LoVo (cell line): ENCODE results near the gene MDFI.
A peak's percentile ranks its signal among the peaks of the same experiment; 100 is the strongest.
"Not testable (repeated sequence)": the region's sequence is repeated elsewhere in the genome, so short reads cannot be mapped to it uniquely, and the experiment has no call there.

ENCODE experiments used
- DNase-seq: peaks from one replicate; pipeline ENCODE4 v3.0.0-alpha.2; 2016; ENCODE audit warnings: low spot score

Gene MDFI

GRCh38 chr6:41602864-41603608 lies 35.2 kb upstream of the MDFI start:
- DNase-seq, result peak; percentile 84

DNA sequence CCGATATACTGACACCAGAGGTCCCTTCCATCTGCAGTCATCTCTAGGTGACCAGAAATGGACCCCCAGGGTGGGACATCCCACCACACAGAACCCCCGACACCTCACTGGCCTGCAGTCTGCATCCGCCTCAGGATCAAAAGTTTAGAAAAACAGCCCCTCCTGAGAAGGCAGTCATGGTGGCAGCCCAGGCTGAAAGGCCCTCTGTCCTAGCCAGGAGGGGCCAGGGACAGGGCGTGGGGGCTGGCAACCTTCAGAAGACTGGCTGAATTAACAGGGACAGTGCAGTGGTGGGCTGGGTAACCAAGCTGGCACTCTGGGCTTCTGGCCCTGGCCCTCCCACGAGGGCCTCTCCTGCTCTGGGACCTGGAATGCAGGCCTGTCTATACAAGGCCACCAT lies 34.3 kb upstream of the MDFI start:
- no peak for DNase-seq

DNA sequence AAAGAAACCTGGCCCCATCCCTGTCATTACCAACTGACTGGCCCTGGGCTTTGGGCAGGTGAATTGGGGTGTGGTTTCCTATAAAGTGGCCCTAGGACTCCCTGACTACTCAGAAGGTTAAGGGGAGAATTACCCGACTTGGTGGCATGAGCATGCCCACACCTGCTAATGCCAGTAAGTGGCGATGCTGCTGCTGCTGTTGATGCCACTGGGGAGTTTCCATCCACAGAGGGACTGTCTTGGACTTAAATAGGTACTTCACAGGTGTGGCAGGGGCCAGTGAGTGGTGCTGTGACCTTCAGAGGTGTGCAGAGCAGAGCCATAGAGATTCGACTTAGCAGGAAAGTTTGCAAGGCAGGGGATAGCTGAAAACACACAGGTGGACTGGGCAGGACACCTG lies 32.6 kb upstream of the MDFI start:
- no peak for DNase-seq

GRCh38 chr6:41607036-41607435 lies 31.2 kb upstream of the MDFI start:
- DNase-seq, result no peak

- DNase-seq, result no peak
These were observed 30.5 kb upstream of the MDFI start for GRCh38 chr6:41607736-41608135.

DNA sequence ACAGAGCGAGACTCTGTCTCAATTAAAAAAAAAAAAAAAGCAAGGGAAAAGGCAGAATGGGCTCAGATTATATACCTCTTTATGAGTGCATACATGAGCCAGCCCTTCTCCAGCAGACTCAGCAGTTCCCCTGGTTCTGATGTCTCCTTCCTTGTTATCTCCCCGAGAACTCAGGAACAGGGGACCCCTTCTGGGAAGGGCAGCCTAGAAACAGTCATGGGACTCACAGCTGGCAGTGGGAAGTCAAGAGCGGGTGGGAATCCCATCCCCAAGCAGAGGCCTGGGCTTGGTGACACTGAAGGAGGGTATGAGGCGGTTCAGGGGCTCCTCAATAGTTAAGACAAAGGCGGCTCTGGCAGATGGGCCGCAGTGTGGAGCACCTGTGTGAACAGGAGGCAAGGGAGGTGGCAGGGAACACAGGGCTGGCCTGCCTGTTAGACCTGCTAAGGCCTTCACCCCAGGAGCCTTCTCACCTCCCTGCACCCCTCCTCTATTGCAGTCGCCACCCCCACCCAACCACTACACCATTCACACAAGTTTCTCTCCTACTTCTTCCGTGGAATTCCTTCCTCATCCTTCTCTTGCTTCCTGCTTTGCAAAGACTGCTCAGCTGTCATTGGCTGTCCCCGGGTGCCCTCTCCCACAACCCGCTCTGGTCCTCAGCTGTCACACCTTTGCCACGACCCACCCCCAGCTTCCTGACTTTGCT lies 29.7 kb upstream of the MDFI start:
- no peak for DNase-seq

DNA sequence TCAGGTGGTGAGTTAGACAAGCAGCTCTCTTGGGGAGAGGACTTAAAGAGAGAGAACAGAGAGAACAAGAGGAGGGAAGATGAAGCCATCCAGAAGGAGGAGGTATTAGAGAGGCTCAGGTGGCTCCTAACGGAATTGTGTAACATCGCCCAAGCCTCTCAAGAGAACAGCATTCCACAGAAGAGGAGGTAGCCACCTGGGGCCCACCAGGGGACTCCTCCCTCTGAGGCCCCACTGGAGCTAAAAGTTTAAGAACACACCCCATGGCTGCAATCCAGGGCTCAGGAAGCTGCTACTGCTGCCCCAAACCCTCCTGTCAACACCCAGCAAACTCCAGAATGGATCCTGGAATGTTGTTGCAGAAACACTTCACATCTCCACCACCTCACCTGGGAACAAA lies 23.6 kb upstream of the MDFI start:
- DNase-seq, result no peak

GRCh38 chr6:41615311-41615710 lies 23.0 kb upstream of the MDFI start:
- no peak for DNase-seq

DNA sequence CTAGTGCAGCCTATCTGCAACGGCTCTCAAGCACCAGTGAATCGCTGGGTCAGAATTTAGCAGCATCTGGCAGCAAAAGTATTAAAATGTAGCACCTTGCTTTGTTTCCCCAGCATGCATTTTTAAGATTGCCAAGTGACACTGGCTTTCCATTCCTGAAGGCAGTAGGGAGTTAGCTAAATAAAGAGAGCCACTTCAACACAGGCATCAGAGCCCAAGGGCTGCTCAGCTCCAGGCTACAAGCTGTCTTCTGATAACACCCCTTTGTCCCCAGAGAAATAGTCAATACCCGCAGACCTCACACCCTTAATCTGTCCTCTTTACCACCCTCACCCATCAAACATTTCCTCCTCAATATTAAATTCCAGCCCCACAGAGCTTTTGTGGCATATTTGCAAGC lies 19.7 kb upstream of the MDFI start:
- no peak for DNase-seq

- not testable (repeated sequence) for DNase-seq
These were observed 19.1 kb upstream of the MDFI start for GRCh38 chr6:41619193-41619592.

DNA sequence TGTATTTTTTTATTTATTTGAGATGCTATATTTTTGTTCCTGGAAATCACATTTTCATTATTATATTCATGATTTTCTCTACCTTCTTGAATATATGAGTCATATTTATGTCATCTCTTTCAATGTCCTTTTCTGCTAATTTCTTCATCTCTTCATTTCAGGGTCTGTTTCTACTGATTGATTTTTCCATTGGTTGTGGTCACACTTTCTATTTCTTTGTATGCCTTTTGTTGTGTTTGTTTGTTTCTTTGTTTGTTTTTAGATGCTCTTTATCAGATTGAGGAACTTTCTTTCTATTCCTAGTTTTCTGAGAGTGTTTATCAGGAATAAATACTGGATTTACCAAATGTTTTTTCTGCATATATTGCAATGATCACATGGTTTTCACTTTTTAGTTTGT lies 16.9 kb upstream of the MDFI start:
- DNase-seq, result no peak

DNA sequence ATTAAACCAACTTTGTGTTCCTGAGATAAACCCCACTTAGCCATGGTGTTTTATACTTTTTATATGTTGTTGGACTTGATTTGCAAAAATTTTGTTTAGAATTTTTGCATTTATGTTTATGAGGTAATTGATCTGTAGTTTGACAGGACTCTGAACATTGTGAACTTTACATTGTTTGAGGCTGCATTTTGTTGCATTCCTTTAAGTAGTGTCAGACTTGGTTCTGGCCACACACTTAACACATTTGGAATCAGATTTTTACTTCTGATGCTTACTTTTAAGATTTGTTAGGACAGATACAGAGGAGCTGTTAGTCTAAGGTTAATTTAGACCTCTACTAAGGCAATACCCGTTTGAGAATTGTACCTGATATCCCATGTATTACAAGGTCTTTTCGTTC lies 16.5 kb upstream of the MDFI start:
- DNase-seq, result no peak

DNA sequence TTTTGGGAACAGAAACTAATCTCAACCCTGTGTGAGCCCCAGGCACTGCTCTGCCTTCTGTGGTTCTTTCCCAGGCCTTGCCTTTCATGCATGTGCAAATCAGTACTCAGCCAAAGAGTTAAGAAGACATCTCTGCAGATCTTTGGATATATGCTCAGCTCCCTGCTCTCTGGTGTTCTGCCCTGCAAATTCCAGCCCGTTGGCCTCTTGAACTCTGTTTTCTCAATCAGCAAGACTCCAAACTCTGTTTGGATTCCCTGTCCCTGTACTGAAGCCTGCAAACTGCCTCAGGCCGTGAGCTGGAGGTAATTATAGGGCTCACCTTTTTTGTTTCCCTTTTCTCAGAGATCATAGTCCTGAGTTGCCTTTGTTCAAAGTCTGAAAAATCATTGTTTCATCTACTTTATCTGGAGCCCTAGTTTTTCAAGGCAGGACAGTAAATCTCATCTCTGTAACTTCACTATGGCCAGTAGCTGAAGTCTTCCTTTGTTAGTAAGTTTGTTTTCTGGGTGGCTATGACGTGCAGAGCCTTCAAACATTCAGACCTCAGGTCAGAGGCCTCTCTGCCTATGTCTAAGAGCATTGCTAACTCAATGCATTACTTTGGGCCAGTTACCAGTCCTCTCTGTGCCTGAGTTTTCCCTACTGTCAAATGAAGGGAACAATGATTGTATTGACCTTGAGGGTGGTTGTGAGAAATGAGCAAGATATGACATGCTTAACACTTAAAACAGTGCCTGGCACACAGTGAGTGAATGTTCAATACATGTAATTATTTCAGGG lies 15.9 kb upstream of the MDFI start:
- no peak for DNase-seq

GRCh38 chr6:41623330-41623729 lies 14.9 kb upstream of the MDFI start:
- DNase-seq, result no peak

DNA sequence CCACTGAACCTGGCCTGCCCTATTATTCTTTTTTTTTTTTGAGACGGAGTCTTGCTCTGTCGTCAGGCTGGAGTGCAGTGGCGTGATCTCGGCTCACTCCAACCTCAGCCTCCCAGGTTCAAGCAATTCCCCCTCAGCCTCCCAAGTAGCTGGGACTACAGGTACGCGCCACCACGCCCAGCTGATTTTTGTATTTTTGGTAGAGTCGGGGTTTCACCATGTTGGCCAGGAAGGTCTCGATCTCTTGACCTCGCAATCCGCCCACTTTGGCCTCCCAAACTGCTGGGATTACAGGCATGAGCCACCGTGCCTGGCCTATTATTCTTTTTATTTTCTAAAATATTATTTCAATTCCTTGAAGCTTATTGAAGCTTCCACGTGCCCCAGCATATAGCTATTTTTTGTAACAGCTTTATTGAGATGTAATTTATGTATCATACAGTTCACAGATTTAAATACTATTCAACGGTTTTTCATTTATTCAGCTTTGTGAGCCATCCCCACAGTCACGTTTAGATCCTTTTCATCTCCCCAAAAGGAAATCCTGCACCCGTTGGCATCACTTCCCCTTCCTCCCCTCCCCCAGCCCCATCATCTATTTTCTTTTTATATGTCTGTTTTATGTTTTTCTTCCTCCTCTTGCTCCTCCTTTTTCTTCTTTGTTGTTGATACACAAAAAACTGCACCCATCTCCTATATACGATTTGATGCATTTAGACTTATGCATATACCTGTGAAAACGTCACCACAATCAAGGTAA lies 13.5 kb upstream of the MDFI start:
- no peak for DNase-seq

DNA sequence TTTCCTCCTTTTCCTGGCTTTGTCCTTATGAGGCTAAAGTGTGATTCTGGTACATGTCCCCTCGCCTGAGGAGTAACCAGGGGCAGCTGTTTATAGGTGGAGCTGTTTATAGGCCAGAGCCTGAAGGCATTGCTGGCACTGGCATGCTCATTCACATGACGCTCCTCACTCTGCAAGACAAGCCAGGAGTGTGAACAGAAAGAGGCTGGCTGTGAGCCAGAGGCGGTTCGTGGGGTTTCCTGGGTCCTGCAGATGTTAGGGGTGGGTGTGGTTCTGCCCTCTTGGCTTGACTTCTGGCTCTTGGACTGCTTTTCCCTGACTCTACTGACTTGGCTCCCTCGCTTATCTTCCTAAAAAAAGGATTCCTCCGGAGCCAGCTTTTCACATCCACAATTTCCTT lies 12.8 kb upstream of the MDFI start:
- peak; percentile 7 for DNase-seq

- DNase-seq, result no peak
These were observed 12.2 kb upstream of the MDFI start for GRCh38 chr6:41626022-41626421.

DNA sequence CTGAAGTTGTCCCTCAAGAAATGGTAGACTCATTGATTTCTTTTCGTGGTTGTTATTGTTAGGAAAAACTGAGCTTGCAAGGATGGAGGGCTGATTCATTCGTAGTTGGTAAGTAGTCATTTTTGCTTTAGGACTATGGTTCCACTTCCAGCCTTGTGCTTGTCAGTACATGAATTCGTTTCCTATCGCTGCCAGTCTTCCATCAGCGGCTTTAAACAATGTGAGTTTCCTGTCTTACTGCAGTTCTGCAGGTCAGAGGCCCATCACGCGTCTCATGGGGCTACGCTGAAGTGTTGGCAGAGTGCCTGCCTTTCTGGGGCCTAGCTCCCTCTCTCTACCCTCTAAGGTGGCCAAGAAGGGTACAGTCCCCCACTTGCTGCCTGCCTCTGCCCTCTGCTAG lies 11.4 kb upstream of the MDFI start:
- DNase-seq, result no peak

DNA sequence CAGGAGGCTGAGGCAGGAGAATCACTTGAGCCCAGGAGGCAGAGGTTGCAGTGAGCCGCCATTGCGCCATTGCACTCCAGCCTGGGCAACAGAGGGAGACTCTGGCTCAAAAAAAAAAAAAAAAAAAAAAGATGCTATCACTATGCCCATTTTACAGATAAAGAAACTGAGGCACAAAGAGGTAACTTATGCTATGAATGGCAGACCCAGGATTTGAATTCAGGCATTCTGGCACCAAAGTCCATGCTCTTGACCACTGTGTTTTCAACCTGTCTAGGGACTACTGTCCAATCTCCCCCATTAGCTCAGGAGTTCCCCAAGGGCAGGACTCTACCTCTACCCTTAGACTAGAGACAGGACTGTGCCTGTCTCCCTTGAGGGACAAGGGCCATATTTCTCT lies 9.1 kb upstream of the MDFI start:
- no peak for DNase-seq

DNA sequence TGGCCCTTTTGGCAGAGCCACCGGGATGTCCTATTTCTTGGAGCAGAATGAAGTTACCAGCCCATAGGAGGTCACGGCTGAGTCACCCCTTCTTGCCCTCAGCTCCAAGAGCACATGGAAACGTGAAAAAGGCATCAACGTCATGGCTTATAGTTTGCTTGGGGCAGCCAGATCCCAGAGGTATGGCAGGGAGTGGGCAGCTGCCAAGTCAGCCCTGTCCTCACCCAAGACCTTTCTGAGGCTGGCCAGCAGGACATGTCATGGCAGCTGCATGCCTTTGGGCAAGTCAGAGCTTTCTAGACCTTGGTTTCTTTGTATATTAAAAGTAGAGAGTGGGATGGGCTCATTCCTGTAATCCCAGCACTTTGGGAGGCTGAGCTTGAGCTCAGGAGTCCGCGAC lies 8.2 kb upstream of the MDFI start:
- DNase-seq, result no peak

- no peak for DNase-seq
These were observed 7.3 kb upstream of the MDFI start for GRCh38 chr6:41630946-41631345.

GRCh38 chr6:41633056-41633634 lies 5.1 kb upstream of the MDFI start:
- no peak for DNase-seq
